Progenitor cell of endocrine pancreas (in vitro differentiated cells): ENCODE data around the gene MPZL3. TPM values are rescaled to one million over a fixed set of nuclear protein-coding genes. Genes with fewer than 3 reads are reported as not detected.

Experiments used
- DNase-seq: peaks from one replicate; pipeline ENCODE4 v3.0.0; 2021; ENCODE audit warnings: low spot score; ENCODE audit not compliant: unreplicated experiment
- H3K27ac Mint-ChIP-seq: 2 replicates; pipeline ENCODE4 v1.8.0; 2021; ENCODE audit warnings: mild to moderate bottlenecking, moderate library complexity, mixed read lengths
- H3K27me3 Mint-ChIP-seq: 2 replicates; pipeline ENCODE4 v1.8.0; 2021; ENCODE audit warnings: mixed read lengths
- H3K36me3 Mint-ChIP-seq: 2 replicates; pipeline ENCODE4 v1.8.0; 2022; ENCODE audit warnings: mixed read lengths; ENCODE audit not compliant: insufficient read depth
- H3K4me1 Mint-ChIP-seq: 2 replicates; pipeline ENCODE4 v1.8.0; 2021; ENCODE audit warnings: low read depth, mixed read lengths
- H3K4me3 Mint-ChIP-seq: 2 replicates; pipeline ENCODE4 v1.8.0; 2021; ENCODE audit warnings: low read depth, mild to moderate bottlenecking, moderate library complexity, mixed read lengths
- H3K9me3 Mint-ChIP-seq: 2 replicates; pipeline ENCODE4 v1.8.0; 2021; ENCODE audit warnings: low read depth, mixed read lengths
- total RNA-seq: library from RNA; stranded (reverse); gene quantifications from 2 replicates; pipeline ENCODE4 v1.2.1, GENCODE V29; 2021
- TF ChIP-seq, protein P1 (sequence below): fragments of 200-600 bp; sonication (generic); IDR thresholded peaks from one replicate; pipeline ENCODE4 v1.5.0; 2021; ENCODE audit warnings: antibody characterized with exemption, mild to moderate bottlenecking; ENCODE audit not compliant: unreplicated experiment

MPZL3 gene
- total RNA-seq, 1 donor from 2014 or later = 6.3 TPM

DNA sequence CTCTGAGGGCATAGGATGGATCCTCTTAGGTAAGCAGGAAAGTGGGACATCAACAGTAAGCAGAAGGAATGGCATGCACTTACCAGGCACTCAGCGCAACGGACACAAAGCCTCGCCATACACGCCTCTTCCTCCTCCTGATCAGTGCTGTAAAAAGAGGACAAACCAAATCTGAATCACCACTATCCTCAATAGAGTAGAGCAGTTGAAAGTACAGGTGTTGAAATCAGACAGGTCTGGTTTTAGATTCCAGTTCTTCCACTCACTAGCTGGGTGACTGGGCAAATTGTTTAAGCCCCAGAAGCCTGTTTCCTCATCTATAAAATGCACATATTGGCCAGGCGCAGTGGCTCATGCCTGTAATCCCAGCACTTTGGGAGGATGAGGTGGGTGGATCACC is 18.8 kb downstream of the MPZL3 start:
- DNase-seq = no peak
- Mint-ChIP-seq H3K27ac (peak overlapping the region; percentile 26), H3K4me3 (no peak overlapping the region), H3K27me3 (no peaks in the 10 kb centered on the region), H3K4me1 (peaks cover 1% of the 10 kb centered on the region), H3K9me3 (no peaks in the 10 kb centered on the region), H3K36me3 (peaks cover 6% of the 10 kb centered on the region)
- TF ChIP-seq, protein P1, sequence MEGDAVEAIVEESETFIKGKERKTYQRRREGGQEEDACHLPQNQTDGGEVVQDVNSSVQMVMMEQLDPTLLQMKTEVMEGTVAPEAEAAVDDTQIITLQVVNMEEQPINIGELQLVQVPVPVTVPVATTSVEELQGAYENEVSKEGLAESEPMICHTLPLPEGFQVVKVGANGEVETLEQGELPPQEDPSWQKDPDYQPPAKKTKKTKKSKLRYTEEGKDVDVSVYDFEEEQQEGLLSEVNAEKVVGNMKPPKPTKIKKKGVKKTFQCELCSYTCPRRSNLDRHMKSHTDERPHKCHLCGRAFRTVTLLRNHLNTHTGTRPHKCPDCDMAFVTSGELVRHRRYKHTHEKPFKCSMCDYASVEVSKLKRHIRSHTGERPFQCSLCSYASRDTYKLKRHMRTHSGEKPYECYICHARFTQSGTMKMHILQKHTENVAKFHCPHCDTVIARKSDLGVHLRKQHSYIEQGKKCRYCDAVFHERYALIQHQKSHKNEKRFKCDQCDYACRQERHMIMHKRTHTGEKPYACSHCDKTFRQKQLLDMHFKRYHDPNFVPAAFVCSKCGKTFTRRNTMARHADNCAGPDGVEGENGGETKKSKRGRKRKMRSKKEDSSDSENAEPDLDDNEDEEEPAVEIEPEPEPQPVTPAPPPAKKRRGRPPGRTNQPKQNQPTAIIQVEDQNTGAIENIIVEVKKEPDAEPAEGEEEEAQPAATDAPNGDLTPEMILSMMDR = no peak

DNA sequence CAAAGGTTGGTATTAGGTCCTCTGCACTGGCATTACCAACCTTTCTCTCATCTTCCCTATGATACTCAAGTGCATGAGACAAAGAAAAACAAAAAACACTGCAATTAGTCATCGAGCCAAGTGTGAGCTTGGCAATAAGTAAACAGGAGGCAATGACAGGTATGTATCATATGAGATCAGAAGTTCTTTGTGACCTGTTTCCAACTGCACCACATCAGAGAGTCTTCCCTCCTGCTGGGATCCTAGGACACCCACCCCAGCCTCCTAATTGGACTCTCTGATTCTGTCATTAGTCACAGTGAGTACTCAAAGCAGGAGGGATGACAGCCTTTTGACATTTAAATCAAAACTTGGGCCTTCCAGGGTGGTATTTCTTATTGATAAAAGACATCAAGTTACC is 19.5 kb downstream of the MPZL3 start:
- Mint-ChIP-seq H3K4me1 (peaks cover 1% of the 10 kb centered on the region), H3K4me3 (no peak overlapping the region), H3K27me3 (no peaks in the 10 kb centered on the region), H3K36me3 (peaks cover 6% of the 10 kb centered on the region), H3K9me3 (no peaks in the 10 kb centered on the region), H3K27ac (no peak overlapping the region)
- no peak for DNase-seq
- TF ChIP-seq, protein P1 = no peak

DNA sequence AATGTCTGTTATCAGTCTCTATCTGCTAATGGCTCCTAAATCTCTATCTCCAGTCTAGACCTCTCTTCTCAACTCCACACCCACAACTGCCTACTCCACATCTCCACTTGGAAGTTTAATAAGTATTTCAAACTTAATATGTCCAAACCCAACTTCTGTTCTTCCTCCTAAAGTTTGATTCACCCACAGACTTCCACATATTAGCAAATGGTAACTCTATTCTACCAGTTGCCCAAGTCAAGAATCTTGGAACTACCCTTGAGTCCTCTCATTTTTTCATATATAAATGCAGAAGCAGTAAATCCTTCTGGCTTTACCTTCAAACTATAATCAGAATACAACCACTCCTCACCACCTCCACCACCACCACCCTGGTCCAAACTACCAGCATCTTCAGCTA is 20.7 kb downstream of the MPZL3 start:
- Mint-ChIP-seq H3K27ac (no peak overlapping the region), H3K9me3 (no peaks in the 10 kb centered on the region), H3K36me3 (peaks cover 6% of the 10 kb centered on the region), H3K4me1 (peaks cover 1% of the 10 kb centered on the region), H3K27me3 (no peaks in the 10 kb centered on the region), H3K4me3 (no peak overlapping the region)
- TF ChIP-seq, protein P1 = no peak
- no peak for DNase-seq

DNA sequence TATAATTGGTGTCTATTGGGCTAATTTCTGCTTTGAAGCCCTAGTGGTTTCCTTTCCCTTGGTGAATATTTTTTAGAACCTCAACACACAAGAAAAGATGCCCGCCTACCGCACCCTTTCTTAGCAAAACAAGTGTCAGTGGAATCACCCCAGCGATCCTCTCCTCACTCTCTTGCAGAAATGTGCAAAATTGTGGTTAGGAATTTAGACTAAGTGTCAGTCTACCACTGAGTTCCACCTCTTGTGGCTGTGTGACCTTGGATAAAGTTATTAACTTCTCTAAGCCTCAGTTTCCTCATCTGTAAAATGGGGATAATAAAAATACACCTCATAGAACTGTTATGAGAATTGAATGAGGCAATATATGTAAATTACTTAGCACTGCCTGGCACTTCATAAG is 22.1 kb downstream of the MPZL3 start:
- H3K9me3 Mint-ChIP-seq = no peaks in the 10 kb centered on the region
- H3K27me3 Mint-ChIP-seq = no peaks in the 10 kb centered on the region
- no peak overlapping the region for H3K4me3 Mint-ChIP-seq
- no peaks in the 10 kb centered on the region for H3K4me1 Mint-ChIP-seq
- H3K27ac Mint-ChIP-seq = no peak overlapping the region
- TF ChIP-seq, protein P1 = no peak
- peaks cover 6% of the 10 kb centered on the region for H3K36me3 Mint-ChIP-seq
- DNase-seq = no peak

DNA sequence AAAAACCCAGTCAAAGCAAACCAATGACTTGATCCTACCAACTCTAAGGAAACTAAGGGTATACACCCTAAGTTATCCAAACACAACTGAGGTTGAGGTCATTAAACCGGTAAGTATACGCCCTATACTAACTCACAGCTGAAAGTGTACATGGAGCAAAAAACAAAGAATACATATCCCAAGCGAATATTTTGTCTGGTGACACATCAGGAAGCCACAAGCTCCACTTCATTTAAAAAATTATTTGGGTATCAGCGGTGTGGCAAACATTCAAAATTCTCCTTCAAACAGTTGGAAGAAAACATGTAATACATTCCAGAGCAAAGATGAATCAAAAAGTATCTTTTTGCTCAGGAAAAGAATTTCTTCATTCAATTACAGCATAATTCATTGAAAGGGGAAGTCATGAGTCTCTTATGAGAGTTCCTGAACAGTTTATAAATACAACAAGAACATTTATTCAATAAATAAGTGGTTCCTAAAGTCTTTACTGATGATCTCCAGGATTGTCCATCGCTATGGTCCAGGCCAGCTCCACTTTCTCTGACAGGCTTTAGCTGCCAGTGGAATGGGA is 22.8 kb downstream of the MPZL3 start:
- H3K4me1 Mint-ChIP-seq = no peaks in the 10 kb centered on the region
- H3K27me3 Mint-ChIP-seq = no peaks in the 10 kb centered on the region
- peaks cover 6% of the 10 kb centered on the region for H3K36me3 Mint-ChIP-seq
- H3K27ac Mint-ChIP-seq = no peak overlapping the region
- TF ChIP-seq, protein P1 = no peak
- H3K9me3 Mint-ChIP-seq = no peaks in the 10 kb centered on the region
- no peak for DNase-seq
- no peak overlapping the region for H3K4me3 Mint-ChIP-seq
